HG02938 (cell line): ENCODE results near the gene ACLY.
"Not testable (repeated sequence)": the region's sequence is repeated elsewhere in the genome, so short reads cannot be mapped to it uniquely, and the experiment has no call there.

Source experiments
- ATAC-seq: cut with Tn5 transposase; IDR thresholded peaks from one replicate; pipeline ENCODE4 v1.9.1; 2021; ENCODE audit warnings: mild to moderate bottlenecking, moderate library complexity; ENCODE audit not compliant: unreplicated experiment

ACLY gene

GRCh38 chr17:41941168-41941567 is 22.4 kb upstream of the ACLY start:
- no peak for ATAC-seq

DNA sequence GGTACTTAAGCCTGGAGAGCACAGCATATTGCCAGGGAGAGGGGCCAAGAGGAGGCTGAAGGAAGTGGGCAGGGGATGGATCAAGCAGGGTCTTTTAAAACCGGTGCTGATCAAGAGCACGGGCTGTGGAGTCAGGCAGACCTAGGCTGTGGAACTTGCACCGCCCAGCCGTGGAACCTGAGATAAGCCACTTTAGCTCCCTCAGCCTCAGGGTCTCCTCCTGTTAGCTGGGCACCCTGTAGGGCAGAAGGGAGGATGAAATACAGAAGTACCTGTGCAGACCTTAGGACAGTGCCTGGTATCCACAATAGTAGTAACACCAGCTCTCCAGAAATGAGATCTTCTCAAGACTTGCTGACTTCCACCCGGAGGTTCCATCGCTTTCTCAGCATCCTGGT is 20.9 kb upstream of the ACLY start:
- ATAC-seq = no peak

- no peak for ATAC-seq
These were observed 20.4 kb upstream of the ACLY start for GRCh38 chr17:41939044-41939692.

GRCh38 chr17:41937970-41938954 is 19.5 kb upstream of the ACLY start:
- ATAC-seq = no peak

DNA sequence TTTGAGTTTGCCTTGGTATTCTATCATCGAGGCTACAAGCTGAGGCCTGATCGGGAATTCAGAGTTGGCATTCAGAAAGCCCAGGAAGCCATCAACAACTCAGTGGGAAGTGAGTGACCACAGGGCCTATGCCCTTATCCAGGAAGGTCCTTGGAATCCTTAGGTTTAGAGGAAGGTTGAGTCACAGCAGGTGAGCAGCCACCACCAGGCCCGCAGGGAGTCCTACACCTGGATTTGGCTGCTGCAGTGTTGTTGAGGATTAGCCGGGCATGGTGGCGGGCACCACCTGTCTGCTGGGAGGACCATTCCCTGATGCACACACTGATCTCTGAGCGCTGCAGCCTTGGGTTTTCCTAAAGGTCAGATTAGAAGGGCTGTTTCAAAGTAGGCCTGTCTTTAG is 16.9 kb upstream of the ACLY start:
- ATAC-seq = no peak

DNA sequence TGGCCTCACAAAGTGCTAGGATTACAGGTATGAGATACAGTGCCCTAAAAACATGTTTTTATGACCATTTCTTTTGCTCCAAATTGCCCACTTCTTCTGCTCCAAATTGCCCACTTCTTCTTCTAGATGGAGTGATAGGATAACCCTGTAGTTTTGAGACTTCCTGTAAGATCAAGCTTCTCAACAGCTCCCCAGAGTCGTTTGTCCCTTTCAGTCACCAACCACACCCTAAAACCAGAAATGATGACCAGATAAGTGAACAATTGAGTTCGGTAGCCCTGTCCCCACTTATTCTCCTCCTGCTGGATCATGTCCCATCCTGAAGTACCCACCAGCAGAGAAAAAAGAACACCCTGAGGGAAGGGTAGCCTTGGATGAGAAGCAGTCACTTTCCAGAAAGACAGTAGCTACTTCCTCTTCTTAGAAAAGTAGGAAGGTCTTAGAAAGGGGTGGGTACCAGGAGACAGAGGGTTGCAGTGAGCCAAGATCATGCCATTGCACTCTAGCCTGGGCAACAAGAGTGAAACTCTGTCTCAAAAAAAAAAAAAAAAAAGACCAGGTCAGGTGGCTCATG is 14.2 kb upstream of the ACLY start:
- ATAC-seq = no peak

DNA sequence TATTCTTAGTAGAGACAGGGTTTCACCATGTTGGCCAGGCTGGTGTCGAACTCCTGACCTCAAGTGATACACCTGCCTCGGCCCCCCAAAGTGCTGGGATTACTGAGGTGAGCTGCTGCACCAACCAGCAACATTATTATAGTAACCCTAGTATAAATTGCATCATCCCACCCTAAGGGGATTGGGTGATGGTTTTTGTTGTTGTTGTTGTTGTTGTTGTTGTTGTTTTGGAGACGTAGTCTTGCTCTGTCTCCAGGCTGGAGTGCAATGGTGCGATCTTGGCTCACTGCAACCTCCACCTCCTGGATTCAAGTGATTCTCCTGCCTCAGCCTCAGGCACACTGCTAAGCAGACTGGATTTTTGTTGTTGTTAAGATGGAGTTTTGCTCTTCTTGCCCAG is 13.0 kb upstream of the ACLY start:
- not testable (repeated sequence) for ATAC-seq

DNA sequence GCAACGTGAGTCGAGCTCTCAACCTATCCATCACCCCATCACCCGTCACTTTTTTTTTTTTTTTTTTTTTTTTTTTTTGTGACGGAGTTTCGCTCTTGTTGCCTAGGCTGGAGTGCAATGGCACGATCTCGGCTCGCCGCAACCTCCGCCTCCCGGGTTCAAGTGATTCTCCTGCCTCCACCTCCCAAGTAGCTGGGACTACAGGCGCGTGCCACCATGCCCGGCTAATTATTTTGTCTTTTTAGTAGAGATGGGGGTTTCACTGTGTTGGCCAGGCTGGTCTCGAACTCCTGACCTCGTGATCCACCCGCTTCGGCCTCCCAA is 12.0 kb upstream of the ACLY start:
- not testable (repeated sequence) for ATAC-seq

- peak; percentile 89 for ATAC-seq
These were observed 11.5 kb upstream of the ACLY start, which contains the start of gene ODAD4 for GRCh38 chr17:41930009-41930832. Gene ODAD4 (plus strand): TSS chr17:41930617. CDS start chr17:41930724, 107 bp downstream.

GRCh38 chr17:41928693-41929251 is 10.0 kb upstream of the ACLY start:
- no peak for ATAC-seq

DNA sequence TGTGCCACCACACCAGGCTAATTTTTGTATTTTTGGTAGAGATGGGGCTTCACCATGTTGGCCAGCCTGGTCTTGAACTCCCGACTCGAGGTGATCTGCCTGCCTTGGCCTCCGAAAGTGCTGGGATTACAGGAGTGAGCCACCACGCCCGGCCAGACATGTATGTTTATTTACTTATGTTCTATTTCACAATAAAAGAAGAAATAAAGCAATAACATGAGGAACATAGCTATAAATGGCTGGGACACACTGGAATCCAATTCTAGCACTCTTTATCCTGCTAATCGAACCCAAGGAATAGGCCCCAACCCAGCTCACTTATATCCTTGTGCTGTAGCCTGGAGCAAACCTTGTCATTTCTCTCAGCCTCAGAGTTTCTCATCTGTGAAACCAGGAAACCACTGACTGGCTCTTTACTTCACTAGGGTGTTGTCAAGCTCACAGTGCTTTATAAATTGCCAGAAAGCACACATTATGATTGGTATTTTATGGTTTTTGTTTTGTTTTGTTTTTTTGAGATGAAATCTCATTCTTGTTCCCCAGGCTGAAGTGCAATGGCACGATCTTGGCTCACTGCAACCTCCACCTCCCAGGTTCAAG is 7.3 kb upstream of the ACLY start:
- no peak for ATAC-seq

DNA sequence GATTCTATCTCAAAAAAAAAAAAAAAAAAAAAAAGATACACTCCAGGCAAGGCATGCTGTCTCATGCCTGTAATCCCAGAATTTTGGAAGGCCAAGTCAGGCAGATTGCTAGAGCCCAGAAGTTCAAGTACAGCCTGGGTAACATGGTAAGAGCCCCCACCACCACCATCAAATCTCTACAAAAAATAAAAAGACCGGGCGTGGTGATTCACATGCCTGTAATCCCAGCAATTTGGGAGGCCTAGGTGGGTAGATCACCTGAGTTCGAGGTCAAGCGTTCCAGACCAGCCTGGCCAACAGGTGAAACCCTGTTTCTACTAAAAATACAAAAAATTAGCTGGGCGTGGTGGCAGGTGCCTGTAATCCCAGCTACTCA is 1.8 kb upstream of the ACLY start:
- no peak for ATAC-seq

DNA sequence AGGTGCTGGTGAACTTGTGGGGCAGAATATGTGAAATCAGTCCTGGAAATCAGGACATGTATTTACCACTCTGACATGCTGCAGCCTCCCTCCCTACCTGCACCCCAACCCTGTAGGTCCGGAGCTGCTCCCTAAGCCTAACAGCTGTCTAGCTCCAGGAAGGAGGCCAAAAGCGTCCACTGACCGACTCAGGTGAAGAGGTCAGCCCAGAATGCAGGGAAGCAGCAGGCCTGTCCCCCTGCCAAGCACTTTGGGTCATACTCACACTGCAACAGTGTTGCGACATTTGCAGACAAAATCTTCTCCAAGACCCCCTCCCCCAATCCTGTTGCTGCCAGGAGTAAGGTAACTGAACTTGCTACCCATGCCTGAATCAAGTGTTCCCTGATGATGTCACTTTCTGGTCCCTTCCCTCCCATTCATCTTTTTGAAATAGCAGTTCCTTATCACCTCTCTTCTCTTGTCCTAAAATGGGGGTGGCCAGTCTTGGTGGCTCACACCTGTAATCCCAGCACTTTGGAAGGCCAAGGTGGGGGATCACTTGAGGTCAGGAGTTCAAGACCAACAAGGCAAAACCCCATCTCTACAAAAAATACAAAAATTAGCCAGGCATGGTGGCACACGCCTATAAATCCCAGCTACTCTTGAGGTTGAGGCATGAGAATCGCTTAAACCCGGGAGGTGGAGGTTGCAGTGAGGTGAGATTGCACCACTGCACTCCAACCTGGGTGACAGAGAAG is 1.3 kb upstream of the ACLY start:
- ATAC-seq = no peak

DNA sequence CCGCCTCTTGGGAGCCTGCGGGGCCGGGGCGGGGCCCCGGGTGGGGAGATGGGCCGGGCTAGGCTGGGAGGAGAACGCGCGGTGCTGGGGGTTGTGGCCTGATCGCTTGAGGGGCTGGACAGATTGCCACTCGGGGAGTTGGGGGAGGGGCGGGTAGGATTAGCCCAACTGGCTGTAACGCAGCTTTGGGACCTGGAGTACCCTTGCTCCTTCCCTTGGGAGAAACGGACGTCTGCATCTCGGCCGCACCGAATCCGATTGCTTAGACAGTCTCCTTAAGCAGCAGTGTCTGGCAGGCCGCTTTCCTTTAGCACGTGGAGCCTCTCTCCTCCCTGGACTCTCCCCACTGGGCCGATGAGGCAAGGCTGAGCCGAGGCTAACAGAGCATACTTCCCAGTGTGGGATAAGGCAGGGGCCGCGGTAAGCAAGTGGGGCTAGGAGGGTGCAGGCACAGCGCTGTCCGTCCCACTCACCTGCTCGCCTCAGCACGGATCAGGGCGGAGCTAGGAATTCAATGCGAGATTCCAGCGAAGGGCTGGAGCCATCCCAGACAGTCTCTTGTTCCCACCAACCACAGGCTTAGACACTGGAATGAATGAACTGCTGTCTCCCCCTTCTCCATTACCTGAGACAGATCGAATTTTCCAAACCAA is 540 bp upstream of the ACLY start:
- no peak for ATAC-seq

DNA sequence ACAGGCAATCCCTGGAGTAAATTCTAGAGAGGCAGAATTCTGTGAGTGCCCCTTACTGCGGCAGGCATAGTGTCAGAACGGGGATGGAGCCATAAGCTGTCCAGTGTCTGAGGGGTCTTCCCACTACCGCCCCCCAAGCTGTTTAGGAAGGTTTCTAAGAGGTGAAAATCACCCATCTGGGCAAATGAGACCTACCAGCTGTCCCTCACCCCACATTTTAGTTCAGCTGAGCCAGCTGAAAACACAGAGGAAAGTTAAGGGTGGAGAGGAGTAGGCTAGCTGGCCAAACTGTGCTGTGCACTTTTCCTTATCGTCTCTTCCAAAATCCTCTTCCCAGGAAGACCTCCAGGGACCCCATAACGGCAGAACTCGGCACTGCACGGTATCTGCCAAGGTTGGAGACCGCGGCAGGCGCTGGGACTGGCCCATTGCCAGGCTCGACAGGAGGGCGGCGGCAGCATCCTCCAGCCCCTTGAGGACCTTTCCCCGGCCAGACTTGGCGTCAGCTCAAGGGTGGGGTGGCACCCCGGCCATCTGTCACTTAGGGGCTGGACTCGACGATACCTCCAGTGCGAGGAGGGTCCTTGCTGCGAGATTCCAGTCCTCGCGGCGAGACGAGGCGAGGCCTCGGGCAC is 955 bp downstream of the ACLY start:
- ATAC-seq = peak; percentile 13

DNA sequence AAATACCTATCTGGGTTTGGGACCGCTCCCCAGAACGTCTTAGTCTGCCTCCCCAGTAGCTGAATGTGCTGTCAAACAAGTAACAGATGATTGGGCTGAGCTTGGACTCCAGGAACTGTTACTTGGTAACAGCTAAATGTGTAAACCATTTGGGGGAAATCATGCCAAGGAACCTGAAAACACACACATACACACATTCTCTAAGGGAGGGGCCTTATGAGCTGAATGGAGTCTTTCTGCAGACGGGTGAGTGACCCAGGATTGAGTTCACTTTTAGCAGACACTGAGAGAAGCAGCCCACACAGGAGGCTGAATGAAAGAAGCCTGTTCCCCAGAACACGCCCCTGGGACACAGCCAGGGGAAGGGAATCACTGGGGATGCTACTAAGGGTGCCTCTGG is 1.6 kb downstream of the ACLY start:
- no peak for ATAC-seq

DNA sequence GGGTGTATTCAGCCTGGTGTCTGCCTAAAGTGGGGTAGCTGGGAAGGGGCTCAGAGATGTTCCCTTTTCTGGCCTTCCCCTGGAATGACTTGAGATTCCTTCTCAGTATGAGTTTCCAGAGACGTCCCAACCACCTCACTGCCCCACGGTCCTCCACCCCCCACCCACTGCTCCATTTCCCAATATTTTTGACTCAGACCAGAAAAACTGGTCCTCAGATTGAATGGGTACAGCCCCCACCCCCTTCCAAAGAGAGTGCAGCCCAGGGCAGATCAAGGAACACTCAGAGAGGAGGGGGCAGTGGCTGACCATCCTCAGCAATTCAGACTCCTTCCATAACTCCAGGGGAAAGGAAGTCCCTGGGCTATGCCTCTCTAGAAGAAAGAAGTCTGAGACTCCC is 3.2 kb downstream of the ACLY start:
- ATAC-seq = no peak

DNA sequence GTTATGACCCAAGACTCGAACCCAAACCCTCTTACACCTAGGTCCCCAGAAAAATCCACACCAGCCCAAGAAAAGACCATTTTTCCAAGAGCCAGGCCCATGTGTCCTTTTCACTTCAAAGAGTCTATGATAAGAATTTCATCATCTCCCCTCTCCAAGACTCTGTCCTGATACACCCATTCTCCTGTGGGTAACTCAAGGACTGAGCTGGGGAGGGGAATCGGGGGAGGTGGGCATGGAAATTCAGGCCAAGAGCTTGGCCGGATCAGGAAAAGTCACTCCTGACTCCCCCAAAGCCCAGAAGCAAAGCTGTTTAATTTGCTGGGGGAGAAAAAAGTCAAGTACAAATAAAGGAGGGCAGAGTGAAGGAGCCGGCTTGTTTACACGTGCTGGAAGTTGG is 3.7 kb downstream of the ACLY start:
- ATAC-seq = no peak

- no peak for ATAC-seq
These were observed 4.4 kb downstream of the ACLY start for GRCh38 chr17:41914358-41914766.
